Measurements from ENCODE around the gene PXDN.

GRCh38 chr2:1704631-1705556, 39.4 kb downstream of the PXDN start:
- TF ChIP-seq CTCF (conservative IDR thresholded peaks at IDR 0.05) (no peak), ZFX (IDR thresholded peaks at IDR 0.05) (no peak)

Data from C4-2B (cell line).